Mononuclear cell (primary cell): ENCODE results near the gene PILRA. TPM values are rescaled to one million over a fixed set of nuclear protein-coding genes. Genes with fewer than 3 reads are reported as not detected.
A peak's percentile ranks its signal among the peaks of the same experiment; 100 is the strongest.
"Not testable (repeated sequence)": the region's sequence is repeated elsewhere in the genome, so short reads cannot be mapped to it uniquely, and the experiment has no call there.

Source experiments
- H3K27me3 ChIP-seq: 2 replicates; pipeline ENCODE4 v1.6.0; 2011; ENCODE audit warnings: low read length, control low read depth; ENCODE audit not compliant: insufficient read depth
- H3K4me1 ChIP-seq: 2 replicates; pipeline ENCODE4 v1.5.1; 2011; ENCODE audit warnings: mild to moderate bottlenecking, low read length, control low read depth; ENCODE audit not compliant: insufficient read depth
- H3K4me3 ChIP-seq: 2 replicates; pipeline ENCODE4 v1.5.1; 2011; ENCODE audit warnings: mild to moderate bottlenecking, low read length, moderate library complexity
- H3K9me3 ChIP-seq: 2 replicates; pipeline ENCODE4 v1.5.1; 2011; ENCODE audit warnings: low read depth, mild to moderate bottlenecking, control low read depth, low read length
- total RNA-seq: library from RNA; depleted of rRNA; stranded (reverse); fragments of >200 nt; gene quantifications from one replicate; pipeline ENCODE4 v1.2.3, GENCODE V29; 2012

The PILRA gene
- total RNA-seq, 1 donor: 56.7 TPM

DNA sequence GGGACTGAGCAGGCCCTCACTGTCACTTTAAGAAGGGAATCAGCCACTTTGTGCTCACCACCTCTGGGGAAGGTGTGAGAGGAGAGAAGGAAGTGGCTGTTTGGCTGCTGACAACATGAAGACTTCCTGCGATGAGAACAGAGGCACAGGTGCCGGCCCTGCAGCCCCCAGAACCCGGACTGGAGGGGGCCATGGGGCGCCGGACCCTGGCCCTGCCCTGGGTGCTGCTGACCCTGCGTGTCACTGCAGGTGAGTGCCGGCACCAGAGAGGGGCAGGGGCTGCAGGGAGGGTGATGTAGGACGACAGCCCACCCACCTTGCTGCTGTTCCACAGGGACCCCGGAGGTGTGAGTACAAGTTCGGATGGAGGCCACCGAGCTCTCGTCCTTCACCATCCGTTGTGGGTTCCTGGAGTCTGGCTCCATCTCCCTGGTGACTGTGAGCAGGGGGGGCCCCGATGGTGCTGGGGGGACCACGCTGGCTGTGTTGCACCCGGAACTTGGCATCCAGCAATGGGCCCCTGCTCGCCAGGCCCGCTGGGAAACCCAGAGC, 21.0 kb upstream of the PILRA start:
- not testable (repeated sequence) for H3K27me3 ChIP-seq, H3K9me3 ChIP-seq
- peaks cover 32% of the 10 kb centered on the region for H3K4me1 ChIP-seq
- H3K4me3 ChIP-seq: peak overlapping the region; percentile 39

DNA sequence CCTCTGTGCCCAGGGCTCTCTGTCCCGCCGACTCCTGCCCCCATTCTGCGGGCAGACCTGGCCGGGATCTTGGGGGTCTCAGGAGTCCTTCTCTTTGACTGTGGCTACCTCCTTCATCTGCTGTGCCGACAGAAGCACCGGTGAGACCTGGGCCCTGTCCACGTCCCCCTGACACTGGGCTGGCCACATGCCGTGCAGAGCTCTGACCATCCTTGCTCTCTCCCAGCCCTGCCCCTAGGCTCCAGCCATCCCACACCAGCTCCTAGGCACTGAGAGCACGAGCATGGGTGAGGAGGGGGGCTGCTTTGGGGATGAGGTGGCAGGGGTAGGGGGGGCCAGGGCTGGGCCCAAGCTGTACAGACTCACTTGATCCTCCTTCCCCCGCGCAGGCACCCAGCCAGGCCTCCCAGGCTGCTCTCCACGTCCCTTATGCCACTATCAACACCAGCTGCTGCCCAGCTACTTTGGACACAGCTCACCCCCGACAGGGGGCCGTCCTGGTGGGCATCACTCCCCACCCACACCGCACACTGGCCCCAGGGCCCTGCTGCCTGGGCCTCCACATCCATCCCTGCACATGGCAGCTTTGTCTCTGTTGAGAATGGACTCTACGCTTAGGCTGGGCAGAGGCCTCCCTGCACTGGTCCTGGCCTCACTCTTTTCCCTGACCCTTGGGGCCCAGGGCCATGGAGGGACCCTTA, 20.2 kb upstream of the PILRA start:
- H3K4me3 ChIP-seq: no peak overlapping the region
- no peaks in the 10 kb centered on the region for H3K27me3 ChIP-seq
- H3K4me1 ChIP-seq: peaks cover 38% of the 10 kb centered on the region
- no peaks in the 10 kb centered on the region for H3K9me3 ChIP-seq

DNA sequence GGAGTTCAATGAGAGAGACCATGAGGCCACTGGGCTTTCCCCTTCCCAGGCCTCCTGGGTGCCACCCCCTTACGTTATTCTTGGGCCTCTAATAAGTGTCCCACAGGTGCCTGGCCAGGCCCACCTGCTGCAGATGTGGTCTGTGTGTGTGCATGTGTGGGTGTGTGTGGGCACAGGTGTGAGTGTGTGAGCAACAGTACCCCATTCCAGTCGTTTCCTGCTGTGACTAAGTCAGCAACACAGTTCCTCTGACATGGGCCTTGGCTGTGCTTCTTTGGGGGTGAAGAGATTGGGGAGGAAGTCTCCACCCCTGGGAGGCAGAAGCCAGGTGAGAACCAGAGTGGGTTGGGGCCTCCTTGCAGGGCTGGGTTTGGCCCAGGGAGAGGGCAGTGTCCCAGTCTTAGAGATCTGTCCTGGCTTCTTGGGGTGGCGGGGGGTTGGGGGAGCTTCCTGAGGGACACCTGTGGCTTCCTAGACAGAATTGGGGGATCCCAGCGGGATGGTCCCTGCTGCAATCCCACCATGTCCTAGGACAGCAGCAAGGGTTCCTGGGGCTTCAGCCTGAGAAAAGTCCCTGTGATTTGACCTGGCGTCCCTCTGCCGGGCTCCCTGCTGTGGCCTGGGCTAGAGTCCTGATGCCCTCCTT, 19.5 kb upstream of the PILRA start:
- H3K9me3 ChIP-seq: no peaks in the 10 kb centered on the region
- H3K4me3 ChIP-seq: no peak overlapping the region
- H3K4me1 ChIP-seq: peaks cover 44% of the 10 kb centered on the region
- H3K27me3 ChIP-seq: no peaks in the 10 kb centered on the region

DNA sequence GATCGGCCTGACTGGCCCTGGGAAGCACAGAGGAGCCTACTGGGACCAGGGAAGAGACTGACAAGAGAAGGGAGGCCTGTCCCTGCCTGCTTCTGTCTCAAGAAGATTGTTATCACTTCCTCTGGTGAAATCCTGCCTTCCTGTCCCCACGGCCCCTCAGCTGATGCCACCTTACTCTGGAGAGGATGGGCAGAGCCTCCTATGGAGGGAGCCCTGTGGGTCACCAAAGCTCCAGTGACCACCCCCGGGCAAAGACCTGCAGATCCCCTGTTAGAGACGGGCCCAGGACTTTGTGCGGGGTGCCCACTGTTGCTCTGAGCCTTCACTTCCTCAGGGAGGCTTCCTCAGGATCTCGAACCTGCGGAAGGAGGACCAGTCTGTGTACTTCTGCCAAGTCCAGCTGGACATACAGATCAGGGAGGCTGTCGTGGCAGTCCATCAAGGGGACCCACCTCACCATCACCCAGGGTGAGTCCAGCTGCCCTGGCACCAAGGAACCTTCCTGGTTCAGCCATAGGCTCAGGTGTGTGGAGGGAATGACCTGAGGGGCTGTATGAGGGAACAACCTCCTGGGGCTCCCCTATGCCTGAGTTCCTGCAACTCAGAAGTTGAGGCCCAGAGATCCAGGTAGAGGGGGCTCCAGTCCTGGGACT, 16.7 kb upstream of the PILRA start:
- no peaks in the 10 kb centered on the region for H3K27me3 ChIP-seq
- H3K9me3 ChIP-seq: no peaks in the 10 kb centered on the region
- H3K4me1 ChIP-seq: peaks cover 55% of the 10 kb centered on the region
- no peak overlapping the region for H3K4me3 ChIP-seq

DNA sequence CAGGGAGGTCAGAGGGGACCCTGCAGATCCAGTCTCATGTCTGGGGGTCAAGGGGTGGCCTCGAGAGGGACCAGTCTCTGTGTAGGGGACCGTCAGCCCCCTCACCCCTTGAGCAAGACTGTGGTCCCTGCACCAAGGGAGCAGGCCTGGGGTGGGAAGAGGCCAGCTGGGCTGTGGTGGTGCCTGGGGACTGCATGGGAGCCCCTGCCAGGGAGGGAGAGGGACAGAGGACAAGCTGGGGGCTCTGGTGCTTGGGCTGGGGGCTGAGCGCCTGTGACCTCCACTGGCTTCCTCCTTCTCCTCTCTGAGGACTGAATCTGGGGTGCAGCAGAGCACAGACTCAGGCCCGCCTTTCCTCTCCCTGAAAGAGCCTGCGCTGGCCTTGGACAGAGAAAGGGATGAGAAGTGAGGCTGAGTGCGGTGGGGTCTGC, 16.1 kb upstream of the PILRA start:
- Histone ChIP-seq H3K9me3 (no peaks in the 10 kb centered on the region), H3K4me1 (peaks cover 50% of the 10 kb centered on the region), H3K4me3 (no peak overlapping the region), H3K27me3 (no peaks in the 10 kb centered on the region)

DNA sequence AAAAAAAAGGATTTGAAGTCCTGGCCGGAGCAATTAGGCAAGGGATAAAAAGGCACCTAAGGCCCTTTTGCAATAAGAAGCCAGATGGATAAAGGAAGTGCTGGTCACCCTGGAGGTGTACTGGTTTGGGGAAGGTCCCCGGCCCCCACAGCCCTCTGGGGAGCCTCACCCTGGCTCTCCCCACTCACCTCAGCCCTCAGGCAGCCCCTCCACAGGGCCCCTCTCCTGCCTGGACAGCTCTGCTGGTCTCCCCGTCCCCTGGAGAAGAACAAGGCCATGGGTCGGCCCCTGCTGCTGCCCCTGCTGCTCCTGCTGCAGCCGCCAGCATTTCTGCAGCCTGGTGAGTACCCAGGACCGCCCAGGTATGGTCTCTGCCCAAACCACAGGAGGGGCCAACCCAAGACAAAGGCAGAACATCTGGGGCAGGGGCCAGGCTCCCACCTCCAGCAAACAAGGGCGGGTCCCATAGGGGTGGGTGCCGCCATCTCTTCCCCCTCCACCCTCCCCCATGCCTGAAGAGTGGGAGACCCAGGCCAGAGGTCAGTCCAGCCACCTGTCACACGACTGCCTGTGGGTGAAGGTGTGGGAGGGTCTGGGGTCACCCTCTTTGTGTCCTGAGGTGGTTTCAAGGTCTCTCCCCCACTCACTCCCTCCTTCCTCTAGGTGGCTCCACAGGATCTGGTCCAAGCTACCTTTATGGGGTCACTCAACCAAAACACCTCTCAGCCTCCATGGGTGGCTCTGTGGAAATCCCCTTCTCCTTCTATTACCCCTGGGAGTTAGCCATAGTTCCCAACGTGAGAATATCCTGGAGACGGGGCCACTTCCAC, 15.0 kb upstream of the PILRA start, which contains the start of gene PILRB:
TSS of gene PILRB (plus strand) at position 91 of the 830 bp plus-strand sequence. CDS start at position 277, 186 bp downstream.
- H3K9me3 ChIP-seq: no peaks in the 10 kb centered on the region
- no peak within 1 kb of the TSS for H3K4me3 ChIP-seq
- H3K4me1 ChIP-seq: peaks cover 47% of the 10 kb centered on the region
- H3K27me3 ChIP-seq: no peaks in the 10 kb centered on the region

DNA sequence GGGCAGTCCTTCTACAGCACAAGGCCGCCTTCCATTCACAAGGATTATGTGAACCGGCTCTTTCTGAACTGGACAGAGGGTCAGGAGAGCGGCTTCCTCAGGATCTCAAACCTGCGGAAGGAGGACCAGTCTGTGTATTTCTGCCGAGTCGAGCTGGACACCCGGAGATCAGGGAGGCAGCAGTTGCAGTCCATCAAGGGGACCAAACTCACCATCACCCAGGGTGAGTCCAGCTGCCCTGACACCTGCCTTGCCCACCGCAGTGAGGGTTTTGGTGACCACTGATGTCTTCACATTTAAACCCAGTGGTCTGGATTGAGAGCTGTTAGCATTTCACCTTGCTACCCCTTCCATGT, 14.5 kb upstream of the PILRA start:
- no peaks in the 10 kb centered on the region for H3K27me3 ChIP-seq
- H3K4me1 ChIP-seq: peaks cover 41% of the 10 kb centered on the region
- no peak overlapping the region for H3K4me3 ChIP-seq
- H3K9me3 ChIP-seq: no peaks in the 10 kb centered on the region

DNA sequence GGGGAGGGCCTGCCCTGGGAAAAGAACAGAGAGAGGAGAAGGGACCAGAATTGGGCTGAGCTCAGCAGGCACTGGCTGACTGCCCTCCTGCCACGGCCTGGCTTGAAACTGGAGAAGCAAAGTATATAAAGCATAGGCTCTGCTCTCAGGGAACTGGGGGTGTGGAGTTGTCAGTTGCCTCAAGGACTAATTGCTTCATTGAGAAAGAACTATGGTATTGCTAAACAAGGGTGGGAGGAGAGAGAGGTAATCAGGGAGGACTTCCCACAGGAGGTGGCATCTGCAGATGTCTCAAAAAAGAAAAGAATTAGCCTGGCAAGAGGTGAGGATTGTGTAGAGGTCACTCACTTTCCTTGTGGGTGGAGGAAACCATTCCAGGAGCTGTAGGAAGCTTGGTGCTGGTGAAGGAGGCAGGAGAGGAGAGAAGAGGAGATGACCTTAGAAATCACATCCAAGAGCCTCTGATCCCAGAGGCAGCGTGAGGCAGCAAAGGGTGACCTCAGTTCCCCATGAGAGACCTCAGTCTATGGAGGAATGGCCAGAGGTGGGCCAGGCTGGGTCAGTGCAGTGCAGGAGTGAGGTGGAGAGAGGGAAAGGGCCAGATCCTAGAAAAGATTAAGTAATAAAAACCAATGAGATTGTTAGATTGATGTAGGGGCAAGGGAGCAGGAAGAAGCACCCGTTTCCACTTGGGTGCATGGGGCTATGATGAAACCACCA, 13.0 kb upstream of the PILRA start:
- Histone ChIP-seq H3K27me3 (no peaks in the 10 kb centered on the region), H3K4me1 (peaks cover 45% of the 10 kb centered on the region), H3K9me3 (no peaks in the 10 kb centered on the region), H3K4me3 (no peak overlapping the region)

DNA sequence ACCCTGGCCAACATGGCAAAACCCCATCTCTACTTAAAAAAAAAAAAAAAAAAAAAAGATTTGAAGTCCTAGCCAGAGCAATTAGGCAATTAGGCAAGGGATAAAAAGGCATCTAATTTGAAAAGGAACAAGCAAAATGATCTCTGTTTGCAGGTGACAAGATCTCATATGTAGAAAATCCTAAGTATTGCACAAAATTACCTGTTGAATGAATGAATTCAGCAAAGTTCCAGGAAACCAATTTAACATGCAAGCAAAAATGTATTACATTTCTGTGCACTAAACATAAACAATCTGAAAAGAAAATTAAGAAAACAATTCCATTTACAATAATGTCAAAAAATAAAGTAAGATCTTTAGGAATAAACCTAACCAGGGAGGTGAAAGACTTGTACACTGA, 10.2 kb upstream of the PILRA start:
- peaks cover 61% of the 10 kb centered on the region for H3K4me1 ChIP-seq
- no peaks in the 10 kb centered on the region for H3K9me3 ChIP-seq
- H3K27me3 ChIP-seq: no peaks in the 10 kb centered on the region
- no peak overlapping the region for H3K4me3 ChIP-seq

DNA sequence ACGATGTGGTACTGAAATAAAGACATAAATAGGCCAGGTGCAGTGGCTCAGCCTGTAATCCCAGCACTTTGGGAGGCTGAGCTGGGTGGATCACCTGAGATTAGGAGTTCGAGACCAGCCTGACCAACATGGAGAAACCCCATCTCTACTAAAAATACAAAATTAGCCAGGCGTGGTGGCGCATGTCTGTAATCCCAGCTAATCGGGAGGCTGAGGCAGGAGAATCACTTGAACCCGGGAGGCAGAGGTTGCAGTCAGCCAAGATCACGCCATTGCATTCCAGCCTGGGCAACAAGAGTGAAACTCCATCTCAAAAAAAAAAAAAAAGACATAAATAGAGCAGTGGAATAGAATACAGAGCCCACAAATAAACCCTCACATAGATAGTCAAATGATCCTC, 9.5 kb upstream of the PILRA start:
- not testable (repeated sequence) for H3K9me3 ChIP-seq, H3K27me3 ChIP-seq, H3K4me3 ChIP-seq
- peaks cover 61% of the 10 kb centered on the region for H3K4me1 ChIP-seq

DNA sequence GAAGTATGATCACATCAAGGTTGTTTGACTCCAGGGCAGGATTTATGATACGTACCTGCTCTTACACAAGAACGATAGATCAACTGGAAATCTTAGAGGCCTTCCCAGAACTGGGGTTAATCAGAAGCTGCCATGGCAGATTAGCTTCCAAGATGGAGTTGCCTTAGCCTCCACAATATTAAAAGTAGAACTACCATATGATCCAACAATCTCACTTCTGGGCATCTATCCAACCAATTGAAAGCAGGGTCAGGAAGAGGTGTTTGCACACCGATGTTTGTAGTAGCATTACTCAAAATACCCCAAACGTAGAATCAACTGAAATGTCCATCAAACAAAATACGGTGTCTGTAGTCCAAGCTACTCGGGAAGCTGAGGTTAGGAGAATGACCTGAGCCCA, 8.8 kb upstream of the PILRA start:
- H3K4me1 ChIP-seq: peaks cover 61% of the 10 kb centered on the region
- no peaks in the 10 kb centered on the region for H3K9me3 ChIP-seq
- no peaks in the 10 kb centered on the region for H3K27me3 ChIP-seq
- no peak overlapping the region for H3K4me3 ChIP-seq

DNA sequence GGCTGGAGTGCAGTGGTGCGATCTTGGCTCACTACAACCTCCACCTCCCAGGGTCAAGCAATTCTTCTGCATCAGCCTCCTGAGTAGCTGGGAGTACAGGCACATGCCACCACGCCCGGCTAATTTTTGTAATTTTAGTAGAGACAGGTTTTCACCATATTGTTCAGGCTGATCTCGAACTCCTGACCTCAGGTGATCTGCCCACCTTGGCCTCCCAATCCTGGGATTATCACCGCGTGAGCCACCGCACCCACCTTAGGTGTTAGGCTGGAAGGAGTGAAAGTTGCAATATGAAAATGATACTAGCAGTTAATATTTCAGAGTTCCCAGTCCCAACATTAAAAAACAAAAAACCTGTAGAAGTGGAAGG, 7.3 kb upstream of the PILRA start:
- peaks cover 66% of the 10 kb centered on the region for H3K4me1 ChIP-seq
- H3K4me3 ChIP-seq, H3K27me3 ChIP-seq, H3K9me3 ChIP-seq: not testable (repeated sequence)

DNA sequence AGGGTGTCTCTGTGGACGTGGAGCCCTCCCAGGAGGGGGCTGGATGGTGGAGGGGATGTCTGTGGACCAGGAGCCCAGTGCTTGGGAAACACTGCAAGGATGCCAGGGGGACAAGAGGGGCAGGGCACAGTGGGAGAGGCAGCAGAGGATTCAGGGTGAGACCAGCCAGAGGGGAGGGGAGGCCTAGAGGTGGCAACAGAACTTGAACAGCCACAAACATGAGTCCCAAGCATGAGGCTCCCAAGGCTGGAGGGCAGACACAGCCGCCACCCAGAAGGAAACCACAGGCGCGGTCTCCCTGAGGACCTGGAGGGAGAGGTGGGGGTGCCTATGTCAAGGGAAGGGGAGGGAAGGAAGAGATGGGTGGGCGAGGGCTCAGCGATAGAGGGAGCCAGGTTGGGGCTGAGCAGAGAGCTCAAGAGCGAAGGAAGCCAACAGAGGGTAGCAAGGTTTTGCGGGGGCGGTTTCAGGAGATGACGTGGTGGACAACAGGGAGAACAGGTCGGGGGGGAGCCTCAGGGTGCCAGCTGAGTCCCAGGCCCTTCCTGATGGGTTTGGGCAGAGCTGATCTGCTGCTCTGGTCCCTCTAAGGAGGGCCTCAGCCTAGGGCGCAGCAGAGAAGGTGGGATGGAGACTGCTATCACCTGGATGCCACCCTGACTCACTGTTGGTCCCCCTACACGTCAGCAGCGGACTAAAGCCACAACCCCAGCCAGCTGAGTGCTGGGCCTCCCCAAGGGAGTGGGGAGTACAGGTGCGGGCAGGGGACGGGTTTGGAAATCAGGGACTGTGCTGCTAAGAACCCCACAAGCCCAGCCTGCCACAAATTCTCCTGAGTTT, 6.7 kb upstream of the PILRA start:
- H3K4me1 ChIP-seq: peaks cover 72% of the 10 kb centered on the region
- no peaks in the 10 kb centered on the region for H3K27me3 ChIP-seq
- no peaks in the 10 kb centered on the region for H3K9me3 ChIP-seq
- H3K4me3 ChIP-seq: no peak overlapping the region

DNA sequence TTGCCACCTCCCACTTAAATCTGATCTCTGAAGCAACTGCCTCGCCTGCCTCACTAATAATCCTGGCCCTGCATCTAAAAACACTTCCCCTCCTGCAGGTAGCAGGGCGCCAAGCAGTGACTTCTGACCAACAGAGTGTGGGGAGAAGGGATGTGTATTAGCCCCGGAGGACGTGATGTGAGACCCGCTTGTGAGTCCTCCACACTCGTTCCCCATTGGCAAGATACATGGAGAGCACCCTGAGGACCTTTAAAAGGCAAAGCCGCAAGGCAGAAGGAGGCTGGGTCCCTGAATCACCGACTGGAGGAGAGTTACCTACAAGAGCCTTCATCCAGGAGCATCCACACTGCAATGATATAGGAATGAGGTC, 6.1 kb upstream of the PILRA start:
- Histone ChIP-seq H3K9me3 (no peaks in the 10 kb centered on the region), H3K4me3 (no peak overlapping the region), H3K4me1 (peaks cover 78% of the 10 kb centered on the region), H3K27me3 (no peaks in the 10 kb centered on the region)
